Measurements from ENCODE around the gene CYBA.

CYBA gene

GRCh38 chr16:88642881-88643643 lies 7.8 kb downstream of the CYBA start:
- DNase-seq, result no peak

- DNase-seq, result no peak
Observed at GRCh38 chr16:88640498-88641247, 10.2 kb downstream of the CYBA start.

GRCh38 chr16:88640039-88640495 lies 10.8 kb downstream of the CYBA start:
- no peak for DNase-seq

GRCh38 chr16:88639231-88640038 lies 11.4 kb downstream of the CYBA start:
- no peak for DNase-seq

- DNase-seq, result no peak
Observed at GRCh38 chr16:88638323-88639230, 12.3 kb downstream of the CYBA start, which contains the start of gene IL17C. Gene IL17C (plus strand): TSS chr16:88638572. CDS start chr16:88638642, 70 bp downstream.

- DNase-seq, result peak; percentile 78
Observed at GRCh38 chr16:88636488-88637265, 14.2 kb downstream of the CYBA start.

GRCh38 chr16:88635671-88636319 lies 15.1 kb downstream of the CYBA start:
- DNase-seq, result no peak

- peak; percentile 81 for DNase-seq
Observed at GRCh38 chr16:88634994-88635670, 15.7 kb downstream of the CYBA start.

- DNase-seq, result no peak
Observed at GRCh38 chr16:88634141-88634993, 16.5 kb downstream of the CYBA start.

- DNase-seq, result peak; percentile 99
Observed at GRCh38 chr16:88633684-88634140, 17.1 kb downstream of the CYBA start.

GRCh38 chr16:88632587-88632930 lies 18.3 kb downstream of the CYBA start:
- DNase-seq, result no peak

- no peak for DNase-seq
Observed at GRCh38 chr16:88631920-88632586, 18.8 kb downstream of the CYBA start.

GRCh38 chr16:88631384-88631783 lies 19.5 kb downstream of the CYBA start:
- DNase-seq, result no peak

- no peak for DNase-seq
Observed at GRCh38 chr16:88630941-88631340, 19.9 kb downstream of the CYBA start.

- no peak for DNase-seq
Observed at GRCh38 chr16:88630433-88630832, 20.4 kb downstream of the CYBA start.

- DNase-seq, result no peak
Observed at GRCh38 chr16:88629835-88630234, 21.0 kb downstream of the CYBA start.

- peak; percentile 98 for DNase-seq
Observed at GRCh38 chr16:88628512-88628974, 22.3 kb downstream of the CYBA start.
